B cell (primary cell): Measurements from ENCODE around the gene ABR.
"Not testable (repeated sequence)": the region's sequence is repeated elsewhere in the genome, so short reads cannot be mapped to it uniquely, and the experiment has no call there.

Experiments
- CTCF ChIP-seq: fragments of 200-600 bp; IDR thresholded peaks from one replicate; pipeline ENCODE4 v1.8.0; 2022; ENCODE audit warnings: antibody characterized with exemption, mild to moderate bottlenecking
- EZH2 ChIP-seq: IDR thresholded peaks from 2 replicates; pipeline ENCODE4 v1.6.1; 2012; ENCODE audit warnings: borderline replicate concordance, low read depth, mild to moderate bottlenecking, moderate library complexity, low read length; ENCODE audit not compliant: insufficient read depth, poor library complexity, severe bottlenecking

GRCh38 chr17:1048516-1049115, 131.2 kb downstream of the ABR start:
- not testable (repeated sequence) for TF ChIP-seq CTCF, EZH2
